ENCODE data around the gene RARB.

Gene RARB

DNA sequence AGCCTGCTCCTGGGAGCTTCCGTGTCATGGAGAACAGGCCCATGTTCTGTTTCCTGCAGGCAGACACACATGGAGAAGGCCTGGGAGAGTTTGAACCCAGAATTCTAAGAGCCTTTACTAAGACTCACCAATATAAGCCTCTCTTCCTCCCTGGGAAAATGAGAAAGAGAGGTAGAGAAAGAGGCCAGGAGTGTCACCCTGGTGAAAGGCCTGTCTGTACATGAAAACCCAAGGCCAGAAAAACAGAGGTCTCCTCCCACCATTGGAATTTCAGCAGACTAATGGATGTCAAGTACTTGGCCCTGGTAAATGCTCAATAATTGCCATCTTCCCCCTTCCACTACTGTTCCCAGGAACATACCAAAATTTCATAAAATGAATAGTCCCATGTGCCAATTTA is 119.0 kb downstream of the RARB start:
- Histone ChIP-seq H3K9me3 (ENCODE audit: insufficient read depth, low read length) (no peaks in the 10 kb centered on the region), H3K9ac (ENCODE audit: insufficient read length, low read depth) (no peak overlapping the region), H3K4me3 (ENCODE audit: insufficient read length, low read depth) (no peak overlapping the region), H3K36me3 (ENCODE audit: insufficient read depth, insufficient read length, low read length) (no peaks in the 10 kb centered on the region), H3K4me1 (ENCODE audit: insufficient read depth, insufficient read length) (no peaks in the 10 kb centered on the region), H3K27me3 (ENCODE audit: insufficient read depth, insufficient read length) (no peaks in the 10 kb centered on the region)
- no peak for TF ChIP-seq ZNF274 (IDR thresholded peaks at IDR 0.05; ENCODE audit: low read depth, low read length)
- no peak for TF ChIP-seq YY1 (IDR thresholded peaks at IDR 0.05; ENCODE audit: insufficient read depth, insufficient read length)
- TF ChIP-seq SUZ12 (IDR thresholded peaks at IDR 0.05; ENCODE audit: extremely low read depth, insufficient read depth, insufficient read length): no peak
- no peak for DNase-seq (ENCODE audit: low read depth, low spot score)

DNA sequence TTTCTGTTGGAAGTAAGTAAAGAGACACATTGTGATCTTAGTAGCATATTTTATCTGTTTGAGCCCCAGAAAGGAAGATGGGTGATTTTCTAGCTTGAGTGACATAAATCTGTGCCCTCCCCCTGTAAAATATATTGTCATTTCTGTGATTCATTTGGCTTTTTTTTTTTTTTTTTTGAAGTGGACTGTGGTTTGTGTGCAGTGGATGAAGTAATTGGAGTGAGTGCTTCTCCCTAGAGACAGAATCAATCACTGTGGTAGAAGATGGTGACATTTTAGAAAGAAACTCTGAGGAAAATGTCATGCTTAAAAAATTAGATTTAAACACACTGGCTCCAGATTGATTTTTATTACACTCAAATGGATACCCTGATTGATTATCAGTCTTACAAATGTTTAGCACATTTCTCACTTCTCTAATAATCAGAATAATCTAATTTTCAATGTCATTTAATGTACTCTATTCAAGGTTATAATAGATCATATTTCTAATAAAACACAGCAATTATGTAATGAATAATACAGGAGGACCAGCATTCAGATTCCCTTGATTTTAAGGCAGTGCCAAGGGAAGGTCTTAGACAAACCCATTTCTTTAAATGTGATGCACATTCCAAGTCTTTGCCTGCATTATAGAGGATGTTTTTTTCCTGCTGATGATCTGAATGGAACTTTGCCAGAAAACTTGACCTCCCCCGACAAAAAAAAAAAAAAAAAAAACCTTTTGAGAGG is 120.0 kb downstream of the RARB start:
- H3K36me3 ChIP-seq (ENCODE audit: insufficient read depth, insufficient read length, low read length): no peaks in the 10 kb centered on the region
- no peak for DNase-seq (ENCODE audit: low read depth, low spot score)
- H3K9ac ChIP-seq (ENCODE audit: insufficient read length, low read depth): no peak overlapping the region
- no peaks in the 10 kb centered on the region for H3K4me1 ChIP-seq (ENCODE audit: insufficient read depth, insufficient read length)
- no peak overlapping the region for H3K4me3 ChIP-seq (ENCODE audit: insufficient read length, low read depth)
- H3K27me3 ChIP-seq (ENCODE audit: insufficient read depth, insufficient read length): no peaks in the 10 kb centered on the region
- no peaks in the 10 kb centered on the region for H3K9me3 ChIP-seq (ENCODE audit: insufficient read depth, low read length)
- no peak for TF ChIP-seq SUZ12 (IDR thresholded peaks at IDR 0.05; ENCODE audit: extremely low read depth, insufficient read depth, insufficient read length)
- TF ChIP-seq ZNF274 (IDR thresholded peaks at IDR 0.05; ENCODE audit: low read depth, low read length): no peak
- TF ChIP-seq YY1 (IDR thresholded peaks at IDR 0.05; ENCODE audit: insufficient read depth, insufficient read length): no peak

- TF ChIP-seq SUZ12 (IDR thresholded peaks at IDR 0.05; ENCODE audit: extremely low read depth, insufficient read depth, insufficient read length) (no peak), YY1 (IDR thresholded peaks at IDR 0.05; ENCODE audit: insufficient read depth, insufficient read length) (no peak), ZNF274 (IDR thresholded peaks at IDR 0.05; ENCODE audit: low read depth, low read length) (no peak)
- DNase-seq (ENCODE audit: low read depth, low spot score): no peak
- no peaks in the 10 kb centered on the region for H3K4me1 ChIP-seq (ENCODE audit: insufficient read depth, insufficient read length)
Observed at GRCh38 chr3:25548836-25549235, 120.8 kb downstream of the RARB start.

DNA sequence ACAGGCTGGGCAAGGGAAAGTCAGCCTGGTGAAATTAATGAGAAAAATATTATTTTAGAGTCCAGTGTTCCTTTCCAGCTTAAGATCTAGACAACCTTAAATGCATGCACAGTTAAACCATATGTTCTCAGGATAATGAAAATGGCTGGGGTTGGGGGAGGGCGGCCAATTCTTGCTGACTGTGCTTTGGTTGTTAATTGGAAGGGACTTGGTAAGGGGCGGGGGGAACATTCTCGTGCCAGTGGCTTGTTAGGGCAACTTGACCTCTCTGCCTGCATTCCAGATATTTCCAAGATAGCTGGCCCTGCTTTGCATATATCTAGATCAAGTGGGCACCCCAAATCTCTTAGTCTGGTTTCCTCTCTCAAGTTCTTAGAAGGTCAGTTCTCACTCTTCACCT is 124.2 kb downstream of the RARB start:
- Histone ChIP-seq H3K27me3 (ENCODE audit: insufficient read depth, insufficient read length) (no peaks in the 10 kb centered on the region), H3K9ac (ENCODE audit: insufficient read length, low read depth) (no peak overlapping the region), H3K4me1 (ENCODE audit: insufficient read depth, insufficient read length) (no peaks in the 10 kb centered on the region), H3K9me3 (ENCODE audit: insufficient read depth, low read length) (no peaks in the 10 kb centered on the region), H3K36me3 (ENCODE audit: insufficient read depth, insufficient read length, low read length) (no peaks in the 10 kb centered on the region), H3K4me3 (ENCODE audit: insufficient read length, low read depth) (no peak overlapping the region)
- TF ChIP-seq ZNF274 (IDR thresholded peaks at IDR 0.05; ENCODE audit: low read depth, low read length) (no peak), YY1 (IDR thresholded peaks at IDR 0.05; ENCODE audit: insufficient read depth, insufficient read length) (no peak), SUZ12 (IDR thresholded peaks at IDR 0.05; ENCODE audit: extremely low read depth, insufficient read depth, insufficient read length) (no peak)
- DNase-seq (ENCODE audit: low read depth, low spot score): no peak

More at GRCh38 chr3:25548836-25549235, 120.8 kb downstream of the RARB start:
- H3K36me3 ChIP-seq (ENCODE audit: insufficient read depth, insufficient read length, low read length): no peaks in the 10 kb centered on the region
- H3K9me3 ChIP-seq (ENCODE audit: insufficient read depth, low read length): no peaks in the 10 kb centered on the region
- no peak overlapping the region for H3K4me3 ChIP-seq (ENCODE audit: insufficient read length, low read depth)
- H3K9ac ChIP-seq (ENCODE audit: insufficient read length, low read depth): no peak overlapping the region
- H3K27me3 ChIP-seq (ENCODE audit: insufficient read depth, insufficient read length): no peaks in the 10 kb centered on the region

DNA sequence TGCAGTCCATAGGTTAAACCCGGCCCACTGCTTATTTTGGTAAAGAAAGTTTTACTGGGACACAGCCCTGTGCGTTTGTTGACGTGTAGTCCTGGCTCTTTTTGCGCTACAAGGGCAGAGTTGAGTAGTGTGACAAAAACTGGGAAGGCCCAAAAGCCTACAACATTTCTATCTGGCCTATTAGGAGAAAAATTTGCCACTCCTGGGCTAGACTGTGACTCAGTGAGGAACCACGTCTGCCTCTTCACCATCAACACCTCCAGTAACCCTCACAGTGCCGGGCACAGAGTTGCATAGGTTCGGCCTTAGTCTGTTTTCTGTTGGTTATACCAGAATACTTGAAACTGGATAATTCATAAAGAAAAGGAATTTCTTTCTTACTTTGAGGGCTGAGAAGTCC is 126.3 kb downstream of the RARB start:
- H3K9ac ChIP-seq (ENCODE audit: insufficient read length, low read depth): no peak overlapping the region
- TF ChIP-seq YY1 (IDR thresholded peaks at IDR 0.05; ENCODE audit: insufficient read depth, insufficient read length) (no peak), SUZ12 (IDR thresholded peaks at IDR 0.05; ENCODE audit: extremely low read depth, insufficient read depth, insufficient read length) (no peak), ZNF274 (IDR thresholded peaks at IDR 0.05; ENCODE audit: low read depth, low read length) (no peak)
- no peak overlapping the region for H3K4me3 ChIP-seq (ENCODE audit: insufficient read length, low read depth)
- H3K27me3 ChIP-seq (ENCODE audit: insufficient read depth, insufficient read length): no peaks in the 10 kb centered on the region
- H3K36me3 ChIP-seq (ENCODE audit: insufficient read depth, insufficient read length, low read length): no peaks in the 10 kb centered on the region
- no peak for DNase-seq (ENCODE audit: low read depth, low spot score)
- no peaks in the 10 kb centered on the region for H3K4me1 ChIP-seq (ENCODE audit: insufficient read depth, insufficient read length)
- H3K9me3 ChIP-seq (ENCODE audit: insufficient read depth, low read length): no peaks in the 10 kb centered on the region

DNA sequence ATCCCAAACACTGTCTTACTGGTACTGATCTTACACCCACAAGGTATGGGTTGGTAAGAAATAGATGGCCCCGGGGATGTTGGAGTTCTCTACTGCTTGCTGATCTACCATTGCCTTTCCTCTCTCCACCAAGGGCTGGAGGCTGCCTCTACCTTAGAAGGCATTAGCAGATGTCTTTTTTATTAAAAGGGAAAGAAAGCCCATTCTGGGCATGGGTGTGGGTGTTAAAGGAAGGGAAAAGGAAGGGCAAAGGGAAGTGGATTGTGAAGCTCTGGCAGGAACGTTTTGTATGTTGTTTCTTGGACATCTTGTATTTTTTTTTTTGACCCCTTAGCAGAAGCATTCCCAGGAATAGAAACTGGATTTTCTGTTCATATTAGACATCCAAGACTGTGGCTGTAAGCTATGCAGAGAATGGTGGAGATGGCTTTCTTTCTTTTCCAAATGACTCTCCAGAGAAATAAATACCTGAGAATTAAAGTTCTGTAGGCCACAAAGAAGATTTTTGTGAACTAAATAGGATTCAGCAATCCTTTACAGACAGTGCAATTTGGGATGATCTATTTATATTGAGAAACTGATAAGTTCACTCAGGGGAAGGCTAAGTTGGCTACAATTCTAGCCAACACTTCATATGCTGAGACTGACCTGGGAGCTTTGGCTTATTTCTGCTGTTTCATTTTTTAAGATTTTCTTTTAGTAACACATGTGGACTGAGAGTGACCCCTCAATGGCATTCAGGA is 127.8 kb downstream of the RARB start:
- no peak overlapping the region for H3K4me3 ChIP-seq (ENCODE audit: insufficient read length, low read depth)
- DNase-seq (ENCODE audit: low read depth, low spot score): no peak
- TF ChIP-seq YY1 (IDR thresholded peaks at IDR 0.05; ENCODE audit: insufficient read depth, insufficient read length) (no peak), SUZ12 (IDR thresholded peaks at IDR 0.05; ENCODE audit: extremely low read depth, insufficient read depth, insufficient read length) (no peak), ZNF274 (IDR thresholded peaks at IDR 0.05; ENCODE audit: low read depth, low read length) (no peak)

DNA sequence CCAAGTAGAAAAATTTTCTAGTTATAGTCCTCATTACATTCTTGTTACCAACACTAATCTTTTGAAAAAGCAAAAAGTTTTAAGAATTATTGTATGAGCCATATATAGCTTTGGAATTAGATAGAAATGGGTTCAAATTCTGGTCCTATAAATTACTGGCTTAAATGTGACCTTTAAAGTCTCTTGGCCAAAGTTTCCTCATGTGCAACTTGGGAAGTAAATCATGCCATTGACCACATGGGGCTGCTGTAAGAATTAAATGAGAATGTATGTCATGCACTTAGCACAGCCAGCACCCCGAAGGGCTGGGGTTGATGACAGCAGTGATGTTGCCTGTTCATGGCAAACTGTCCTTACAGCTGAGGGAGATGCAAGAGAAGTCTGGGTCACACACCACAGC is 128.4 kb downstream of the RARB start:
- no peak for DNase-seq (ENCODE audit: low read depth, low spot score)
- no peaks in the 10 kb centered on the region for H3K9me3 ChIP-seq (ENCODE audit: insufficient read depth, low read length)
- no peak overlapping the region for H3K4me3 ChIP-seq (ENCODE audit: insufficient read length, low read depth)
- H3K4me1 ChIP-seq (ENCODE audit: insufficient read depth, insufficient read length): no peaks in the 10 kb centered on the region
- TF ChIP-seq SUZ12 (IDR thresholded peaks at IDR 0.05; ENCODE audit: extremely low read depth, insufficient read depth, insufficient read length) (no peak), ZNF274 (IDR thresholded peaks at IDR 0.05; ENCODE audit: low read depth, low read length) (no peak)
- H3K36me3 ChIP-seq (ENCODE audit: insufficient read depth, insufficient read length, low read length): no peaks in the 10 kb centered on the region
- H3K9ac ChIP-seq (ENCODE audit: insufficient read length, low read depth): no peak overlapping the region
- no peaks in the 10 kb centered on the region for H3K27me3 ChIP-seq (ENCODE audit: insufficient read depth, insufficient read length)

More for the DNA sequence above, 127.8 kb downstream of the RARB start:
- H3K9me3 ChIP-seq (ENCODE audit: insufficient read depth, low read length): no peaks in the 10 kb centered on the region
- H3K36me3 ChIP-seq (ENCODE audit: insufficient read depth, insufficient read length, low read length): no peaks in the 10 kb centered on the region
- H3K4me1 ChIP-seq (ENCODE audit: insufficient read depth, insufficient read length): no peaks in the 10 kb centered on the region
- H3K9ac ChIP-seq (ENCODE audit: insufficient read length, low read depth): no peak overlapping the region
- H3K27me3 ChIP-seq (ENCODE audit: insufficient read depth, insufficient read length): no peaks in the 10 kb centered on the region

Data from NT2/D1 (cell line).